ENCODE data around the gene KCNQ5. TPM values are rescaled to one million over a fixed set of nuclear protein-coding genes. Genes with fewer than 3 reads are reported as not detected.

KCNQ5 gene
- total RNA-seq, 1 experiment from 2014 or later, result not detected

DNA sequence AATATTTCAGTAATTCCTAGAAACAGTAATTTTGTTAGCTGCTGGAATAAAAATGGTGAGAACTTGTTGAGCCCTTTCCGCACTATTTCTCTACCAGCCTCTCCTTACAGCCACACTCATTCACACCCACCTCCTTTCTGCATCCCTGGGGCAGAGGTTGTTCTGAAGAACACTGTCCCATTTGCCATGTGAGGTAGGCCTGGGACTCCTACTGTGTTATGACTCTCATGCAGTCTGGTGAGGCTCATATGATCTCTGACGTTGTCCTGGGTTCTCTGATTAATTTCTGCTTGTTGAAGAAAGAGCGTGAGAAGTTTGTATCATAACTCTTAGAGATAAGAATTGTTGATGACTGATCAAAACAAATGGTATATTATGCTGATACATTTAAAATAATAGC is 4.1 kb upstream of the KCNQ5 start:
- no peaks in the 10 kb centered on the region for H4K20me1 ChIP-seq (ENCODE audit: insufficient read depth)
- no peaks in the 10 kb centered on the region for H3K79me2 ChIP-seq (ENCODE audit: insufficient read depth, low read length)
- H3K36me3 ChIP-seq (ENCODE audit: control insufficient read depth in 1 of 2, insufficient read depth in 2 of 2, low read length in 2 of 2), result no peaks in the 10 kb centered on the region
- H3K4me1 ChIP-seq (ENCODE audit: control insufficient read depth in 1 of 2, insufficient read depth in 2 of 2, low read length in 2 of 2), result no peaks in the 10 kb centered on the region
- H3K9me3 ChIP-seq (ENCODE audit: control insufficient read depth in 1 of 2, insufficient read depth in 1 of 2, low read depth in 1 of 2, low read length in 2 of 2), result no peaks in the 10 kb centered on the region
- no peak overlapping the region for H3K27ac ChIP-seq (ENCODE audit: low read depth, low read length)
- no peaks in the 10 kb centered on the region for H3K9me2 ChIP-seq (ENCODE audit: insufficient read depth)
- no peak overlapping the region for H2AFZ ChIP-seq (ENCODE audit: low read depth, low read length, poor library complexity, severe bottlenecking)
- H3K4me2 ChIP-seq (ENCODE audit: low read length), result no peak overlapping the region
- TF ChIP-seq POLR2AphosphoS5 (IDR thresholded peaks at IDR 0.05; ENCODE audit: low read depth, low read length) (no peak), SRF (IDR thresholded peaks at IDR 0.05; ENCODE audit: low read depth) (no peak), ELF1 (IDR thresholded peaks at IDR 0.05; ENCODE audit: borderline replicate concordance, low read depth) (no peak), JUND (IDR thresholded peaks at IDR 0.05) (no peak), EGR1 (IDR thresholded peaks at IDR 0.05; ENCODE audit: low read depth) (no peak), TCF7L2 (IDR thresholded peaks at IDR 0.05; ENCODE audit: borderline replicate concordance, extremely low read depth, insufficient read depth, insufficient read length) (no peak), ZNF274 (IDR thresholded peaks at IDR 0.05; ENCODE audit: low read depth, low read length) (no peak), FOSL1 (IDR thresholded peaks at IDR 0.05; ENCODE audit: low read depth) (no peak), ZFX (IDR thresholded peaks at IDR 0.05) (no peak), CEBPB (IDR thresholded peaks at IDR 0.05; ENCODE audit: low read depth) (no peak), EZH2phosphoT487 (IDR thresholded peaks at IDR 0.05; ENCODE audit: borderline replicate concordance) (no peak), POLR2A (IDR thresholded peaks at IDR 0.05; ENCODE audit: borderline replicate concordance, extremely low read depth, insufficient read depth, insufficient read length) (no peak), SP1 (IDR thresholded peaks at IDR 0.05; ENCODE audit: low read depth) (no peak), RAD21 (IDR thresholded peaks at IDR 0.05; ENCODE audit: low read depth) (no peak)
- TF ChIP-seq, protein P1, sequence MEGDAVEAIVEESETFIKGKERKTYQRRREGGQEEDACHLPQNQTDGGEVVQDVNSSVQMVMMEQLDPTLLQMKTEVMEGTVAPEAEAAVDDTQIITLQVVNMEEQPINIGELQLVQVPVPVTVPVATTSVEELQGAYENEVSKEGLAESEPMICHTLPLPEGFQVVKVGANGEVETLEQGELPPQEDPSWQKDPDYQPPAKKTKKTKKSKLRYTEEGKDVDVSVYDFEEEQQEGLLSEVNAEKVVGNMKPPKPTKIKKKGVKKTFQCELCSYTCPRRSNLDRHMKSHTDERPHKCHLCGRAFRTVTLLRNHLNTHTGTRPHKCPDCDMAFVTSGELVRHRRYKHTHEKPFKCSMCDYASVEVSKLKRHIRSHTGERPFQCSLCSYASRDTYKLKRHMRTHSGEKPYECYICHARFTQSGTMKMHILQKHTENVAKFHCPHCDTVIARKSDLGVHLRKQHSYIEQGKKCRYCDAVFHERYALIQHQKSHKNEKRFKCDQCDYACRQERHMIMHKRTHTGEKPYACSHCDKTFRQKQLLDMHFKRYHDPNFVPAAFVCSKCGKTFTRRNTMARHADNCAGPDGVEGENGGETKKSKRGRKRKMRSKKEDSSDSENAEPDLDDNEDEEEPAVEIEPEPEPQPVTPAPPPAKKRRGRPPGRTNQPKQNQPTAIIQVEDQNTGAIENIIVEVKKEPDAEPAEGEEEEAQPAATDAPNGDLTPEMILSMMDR (IDR thresholded peaks at IDR 0.05 in 2 of 3, conservative IDR thresholded peaks at IDR 0.05 in 1 of 3; ENCODE audit: borderline replicate concordance in 1 of 3, insufficient read depth in 1 of 3, low read depth in 2 of 3, low read length in 2 of 3), result no peak
- TF ChIP-seq, protein P2, sequence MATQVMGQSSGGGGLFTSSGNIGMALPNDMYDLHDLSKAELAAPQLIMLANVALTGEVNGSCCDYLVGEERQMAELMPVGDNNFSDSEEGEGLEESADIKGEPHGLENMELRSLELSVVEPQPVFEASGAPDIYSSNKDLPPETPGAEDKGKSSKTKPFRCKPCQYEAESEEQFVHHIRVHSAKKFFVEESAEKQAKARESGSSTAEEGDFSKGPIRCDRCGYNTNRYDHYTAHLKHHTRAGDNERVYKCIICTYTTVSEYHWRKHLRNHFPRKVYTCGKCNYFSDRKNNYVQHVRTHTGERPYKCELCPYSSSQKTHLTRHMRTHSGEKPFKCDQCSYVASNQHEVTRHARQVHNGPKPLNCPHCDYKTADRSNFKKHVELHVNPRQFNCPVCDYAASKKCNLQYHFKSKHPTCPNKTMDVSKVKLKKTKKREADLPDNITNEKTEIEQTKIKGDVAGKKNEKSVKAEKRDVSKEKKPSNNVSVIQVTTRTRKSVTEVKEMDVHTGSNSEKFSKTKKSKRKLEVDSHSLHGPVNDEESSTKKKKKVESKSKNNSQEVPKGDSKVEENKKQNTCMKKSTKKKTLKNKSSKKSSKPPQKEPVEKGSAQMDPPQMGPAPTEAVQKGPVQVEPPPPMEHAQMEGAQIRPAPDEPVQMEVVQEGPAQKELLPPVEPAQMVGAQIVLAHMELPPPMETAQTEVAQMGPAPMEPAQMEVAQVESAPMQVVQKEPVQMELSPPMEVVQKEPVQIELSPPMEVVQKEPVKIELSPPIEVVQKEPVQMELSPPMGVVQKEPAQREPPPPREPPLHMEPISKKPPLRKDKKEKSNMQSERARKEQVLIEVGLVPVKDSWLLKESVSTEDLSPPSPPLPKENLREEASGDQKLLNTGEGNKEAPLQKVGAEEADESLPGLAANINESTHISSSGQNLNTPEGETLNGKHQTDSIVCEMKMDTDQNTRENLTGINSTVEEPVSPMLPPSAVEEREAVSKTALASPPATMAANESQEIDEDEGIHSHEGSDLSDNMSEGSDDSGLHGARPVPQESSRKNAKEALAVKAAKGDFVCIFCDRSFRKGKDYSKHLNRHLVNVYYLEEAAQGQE (IDR thresholded peaks at IDR 0.05; ENCODE audit: low read depth), result no peak
- TF ChIP-seq, protein P3, sequence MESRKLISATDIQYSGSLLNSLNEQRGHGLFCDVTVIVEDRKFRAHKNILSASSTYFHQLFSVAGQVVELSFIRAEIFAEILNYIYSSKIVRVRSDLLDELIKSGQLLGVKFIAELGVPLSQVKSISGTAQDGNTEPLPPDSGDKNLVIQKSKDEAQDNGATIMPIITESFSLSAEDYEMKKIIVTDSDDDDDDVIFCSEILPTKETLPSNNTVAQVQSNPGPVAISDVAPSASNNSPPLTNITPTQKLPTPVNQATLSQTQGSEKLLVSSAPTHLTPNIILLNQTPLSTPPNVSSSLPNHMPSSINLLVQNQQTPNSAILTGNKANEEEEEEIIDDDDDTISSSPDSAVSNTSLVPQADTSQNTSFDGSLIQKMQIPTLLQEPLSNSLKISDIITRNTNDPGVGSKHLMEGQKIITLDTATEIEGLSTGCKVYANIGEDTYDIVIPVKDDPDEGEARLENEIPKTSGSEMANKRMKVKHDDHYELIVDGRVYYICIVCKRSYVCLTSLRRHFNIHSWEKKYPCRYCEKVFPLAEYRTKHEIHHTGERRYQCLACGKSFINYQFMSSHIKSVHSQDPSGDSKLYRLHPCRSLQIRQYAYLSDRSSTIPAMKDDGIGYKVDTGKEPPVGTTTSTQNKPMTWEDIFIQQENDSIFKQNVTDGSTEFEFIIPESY (IDR thresholded peaks at IDR 0.05; ENCODE audit: extremely low read depth, insufficient replicate concordance, low read length), result no peak
- TF ChIP-seq, protein P4, sequence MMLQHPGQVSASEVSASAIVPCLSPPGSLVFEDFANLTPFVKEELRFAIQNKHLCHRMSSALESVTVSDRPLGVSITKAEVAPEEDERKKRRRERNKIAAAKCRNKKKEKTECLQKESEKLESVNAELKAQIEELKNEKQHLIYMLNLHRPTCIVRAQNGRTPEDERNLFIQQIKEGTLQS (IDR thresholded peaks at IDR 0.05), result no peak
- TF ChIP-seq, protein P5, sequence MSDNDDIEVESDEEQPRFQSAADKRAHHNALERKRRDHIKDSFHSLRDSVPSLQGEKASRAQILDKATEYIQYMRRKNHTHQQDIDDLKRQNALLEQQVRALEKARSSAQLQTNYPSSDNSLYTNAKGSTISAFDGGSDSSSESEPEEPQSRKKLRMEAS (IDR thresholded peaks at IDR 0.05), result no peak
- ChIA-PET CTCF (interaction anchor here (3.6 kb wide), 1 partner anchor 514 kb away, joined by 91 read pairs; no protein-coding TSS in a partner anchor), POLR2A (no interaction called here), RAD21 (ENCODE audit: low non-redundant PET in 1 of 2, low total read pairs in 2 of 2, uncharacterized antibody in 2 of 2, unreplicated experiment in 2 of 2) (interaction anchor here in 1 of 2 experiments (1.8 kb wide), 1 partner anchor 512 kb away, joined by 8 read pairs; no protein-coding TSS in a partner anchor)
- DNase-seq (ENCODE audit: low read depth, low spot score) (no peak), ATAC-seq (no peak)
- no peak overlapping the region for H3K4me3 ChIP-seq (replicated peaks in 1 of 2; ENCODE audit: low read depth in 1 of 2, low read length in 2 of 2)
- intact Hi-C loops (cut with micrococcal nuclease), result loop anchor here (2.0 to 5.0 kb wide), 2 partner anchors 563 to 710 kb away; no protein-coding TSS in a partner anchor
- H3K27me3 ChIP-seq (ENCODE audit: insufficient read depth, low read length), result peaks cover 7% of the 10 kb centered on the region; the same call in 1 of the 2 replicates
- BruUV-seq (replicated peaks), result no TSS peak
- no peak overlapping the region for H3K9ac ChIP-seq (ENCODE audit: low read length)

Data from HCT116 (cell line).